COLO668 (cell line): Measurements from ENCODE around the gene ARSI.

Experiments used
- DNase-seq: peaks from one replicate; lab custom pipeline; 2025; ENCODE audit not compliant: unreplicated experiment; lab: John Stamatoyannopoulos, UW

Gene ARSI

DNA sequence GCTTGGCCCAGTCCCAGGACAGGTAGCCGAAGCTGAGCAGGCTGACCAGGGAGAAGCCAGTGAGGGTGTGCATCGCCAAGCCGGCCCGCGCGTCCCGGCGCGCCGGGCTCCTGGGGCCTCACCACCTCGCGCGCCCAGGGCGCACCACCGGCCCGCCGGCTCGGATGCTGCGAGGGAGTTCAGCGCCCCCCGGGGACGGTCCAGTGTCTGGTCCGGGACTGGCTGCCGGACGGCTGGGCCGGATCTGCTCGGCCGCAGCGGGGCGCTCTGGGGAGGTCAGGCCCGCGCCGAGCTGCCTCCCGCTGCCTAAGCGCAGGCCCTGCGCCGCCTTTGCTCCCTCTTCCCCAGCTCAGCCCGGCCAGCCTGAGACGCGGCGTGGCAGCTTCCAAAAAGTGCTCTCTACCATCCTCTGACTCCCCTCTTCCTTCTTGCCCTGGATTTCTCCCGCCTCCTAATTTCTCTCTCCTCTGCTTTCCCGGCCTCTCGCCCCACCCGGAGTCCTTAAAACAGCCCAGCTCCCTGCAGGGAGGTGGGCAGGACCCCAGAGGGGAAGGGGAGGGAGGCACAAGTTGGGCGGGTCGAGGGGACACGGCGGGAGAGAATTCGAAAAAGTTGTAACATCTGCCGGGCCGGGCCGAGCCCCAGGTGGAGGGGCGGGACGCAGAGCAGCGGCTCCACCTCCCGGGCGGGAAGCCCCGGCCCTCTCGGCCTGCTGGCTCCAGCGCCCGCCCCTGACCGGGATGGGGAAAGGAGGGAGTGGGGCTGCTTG, at the start of gene ARSI:
Gene ARSI (minus strand): TSS at position 605 of the 769 bp plus-strand sequence. CDS start 532 bp downstream, at position 73.
- no peak for DNase-seq

DNA sequence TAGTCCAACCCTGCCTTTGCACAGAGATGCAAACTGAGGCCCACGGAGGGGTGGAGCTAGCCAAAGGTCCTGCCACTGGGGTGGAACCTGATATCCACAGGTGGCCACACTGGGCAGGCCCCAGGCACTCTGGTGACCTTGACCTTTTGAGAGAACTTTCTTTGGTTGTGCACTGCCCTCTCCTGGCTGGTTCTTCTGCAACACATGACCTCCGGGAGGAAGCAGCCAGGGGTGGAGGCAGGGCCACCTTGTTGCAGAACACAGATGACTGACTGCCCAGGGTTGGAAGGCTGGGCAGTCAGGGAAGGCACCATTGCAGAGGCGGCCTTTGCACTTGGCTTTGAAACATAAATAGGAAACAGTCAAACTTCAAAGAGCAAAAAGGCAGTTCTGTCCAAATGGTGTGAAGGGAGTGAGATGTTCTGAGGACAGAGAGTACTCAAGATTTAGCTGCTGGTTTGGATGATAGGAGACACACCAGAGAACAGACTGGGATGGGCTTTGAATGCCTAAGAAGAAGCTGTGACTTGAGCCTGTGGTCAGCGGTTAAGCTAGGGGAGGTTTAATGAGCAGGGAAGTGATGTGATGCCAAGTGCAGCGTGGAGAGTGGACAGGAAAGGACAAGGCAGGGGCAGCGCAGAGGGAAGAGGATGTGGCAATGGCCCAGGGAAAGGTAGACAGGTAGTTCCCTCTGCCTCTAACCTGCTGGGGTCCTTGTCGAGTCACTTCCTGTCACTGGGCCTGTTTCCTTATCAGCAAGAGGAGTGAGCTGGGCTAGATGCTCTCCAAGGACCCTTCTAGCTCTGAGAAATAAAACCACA, 48.0 kb upstream of the ARSI start:
- DNase-seq = peak; percentile 9

DNA sequence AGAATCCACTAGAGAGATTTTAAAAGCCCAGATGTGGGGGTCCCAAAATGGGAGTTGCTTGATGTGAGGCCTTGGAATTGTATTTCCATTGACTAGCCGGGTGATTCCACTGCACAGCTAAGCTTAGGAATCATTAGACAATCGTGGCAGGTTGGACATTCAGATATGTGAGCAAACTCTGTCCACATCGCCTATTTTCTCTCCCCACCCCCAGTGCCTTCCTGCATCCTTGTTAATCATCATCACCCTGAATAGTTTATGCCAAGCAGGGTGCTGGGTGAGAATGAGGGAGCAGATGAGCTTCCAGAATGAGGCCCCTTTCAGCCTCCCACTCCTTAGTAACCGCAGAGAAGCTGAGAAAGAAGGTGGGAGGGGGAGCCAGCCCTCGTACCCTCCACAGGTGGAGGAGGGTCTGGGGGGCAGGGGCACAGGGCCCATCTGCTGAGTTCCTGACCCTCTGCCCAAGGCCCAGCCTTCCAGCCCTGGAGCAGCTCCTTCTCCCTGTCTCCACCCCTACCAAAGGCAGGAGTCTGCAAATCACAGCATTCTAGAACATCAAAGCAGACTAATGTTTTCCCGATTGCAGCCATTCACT, 47.1 kb upstream of the ARSI start:
- no peak for DNase-seq

DNA sequence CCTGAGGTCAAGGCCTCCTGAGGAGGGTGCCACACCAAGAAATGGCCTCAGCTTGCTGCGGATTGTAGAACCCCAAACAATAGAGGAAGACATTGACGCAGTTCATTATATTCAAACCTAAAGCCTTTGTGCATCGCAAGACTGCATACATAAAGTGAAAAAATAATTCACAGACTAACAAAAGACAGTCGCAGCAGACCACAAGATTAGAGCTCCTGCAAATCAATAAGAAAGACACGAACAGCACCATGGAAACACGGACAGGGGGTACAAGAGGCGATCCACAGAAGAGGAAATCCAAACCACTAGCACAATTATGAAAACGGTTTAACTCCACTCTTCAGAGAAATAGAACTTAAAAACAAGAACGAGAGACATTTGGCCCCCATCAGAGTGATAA, 44.7 kb upstream of the ARSI start:
- DNase-seq = no peak

DNA sequence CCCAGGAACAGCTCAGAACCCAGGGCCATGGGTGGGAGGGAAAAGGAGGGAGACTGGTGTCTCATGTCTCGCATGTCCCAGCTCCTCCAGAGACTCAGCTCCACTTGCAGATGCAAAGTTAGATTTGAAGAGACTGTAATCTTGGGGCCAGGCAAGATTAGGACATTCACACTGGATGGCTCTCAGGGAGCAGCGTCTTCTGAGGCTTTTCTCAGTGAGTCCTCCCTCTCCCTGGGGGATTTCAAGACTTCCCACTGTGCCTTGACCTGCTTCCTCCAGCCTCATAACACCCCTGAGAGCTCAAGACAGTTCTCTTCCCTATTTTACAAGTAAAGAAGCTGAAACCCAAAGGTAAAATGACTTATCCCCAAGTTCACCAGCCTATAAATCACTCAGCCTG, 44.3 kb upstream of the ARSI start:
- DNase-seq = no peak

DNA sequence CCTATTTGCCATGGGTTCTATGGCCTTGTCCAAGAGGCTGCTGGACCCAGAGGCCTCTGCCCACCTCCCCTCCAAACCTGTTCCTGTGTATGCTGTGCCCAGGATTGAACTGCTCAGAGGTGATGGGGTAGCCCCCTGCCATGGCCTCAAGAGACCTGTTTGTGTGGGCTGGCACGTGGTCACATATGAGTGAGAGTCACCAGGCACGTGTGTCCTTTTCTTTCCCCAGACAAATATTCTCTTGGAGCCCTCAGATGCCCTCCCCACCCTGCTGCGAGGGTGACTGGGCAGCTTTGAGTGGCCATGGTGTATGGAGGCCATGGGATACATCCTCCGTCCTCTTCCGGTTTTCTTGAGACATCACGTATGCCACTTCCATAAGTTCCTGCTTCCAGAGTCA, 43.9 kb upstream of the ARSI start:
- DNase-seq = no peak

DNA sequence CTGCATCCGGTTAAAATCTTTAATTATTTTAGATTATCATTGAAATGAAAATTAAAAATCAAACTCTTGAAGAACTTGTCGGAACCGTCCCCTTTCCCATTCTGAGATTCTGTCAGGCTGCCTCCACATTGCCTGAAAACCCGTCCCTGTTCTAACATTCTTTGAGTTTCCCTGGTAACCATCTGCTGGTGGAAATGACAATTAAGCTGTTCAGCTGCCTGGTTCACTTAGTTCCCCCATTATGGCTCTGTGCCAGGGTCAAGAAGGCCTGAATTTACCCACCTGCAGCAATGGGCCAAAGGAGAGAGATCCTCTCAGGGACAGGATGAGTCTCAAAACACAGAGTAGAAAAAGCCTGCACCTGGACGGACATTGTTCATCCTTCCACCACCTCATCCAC, 43.0 kb upstream of the ARSI start:
- DNase-seq = no peak

DNA sequence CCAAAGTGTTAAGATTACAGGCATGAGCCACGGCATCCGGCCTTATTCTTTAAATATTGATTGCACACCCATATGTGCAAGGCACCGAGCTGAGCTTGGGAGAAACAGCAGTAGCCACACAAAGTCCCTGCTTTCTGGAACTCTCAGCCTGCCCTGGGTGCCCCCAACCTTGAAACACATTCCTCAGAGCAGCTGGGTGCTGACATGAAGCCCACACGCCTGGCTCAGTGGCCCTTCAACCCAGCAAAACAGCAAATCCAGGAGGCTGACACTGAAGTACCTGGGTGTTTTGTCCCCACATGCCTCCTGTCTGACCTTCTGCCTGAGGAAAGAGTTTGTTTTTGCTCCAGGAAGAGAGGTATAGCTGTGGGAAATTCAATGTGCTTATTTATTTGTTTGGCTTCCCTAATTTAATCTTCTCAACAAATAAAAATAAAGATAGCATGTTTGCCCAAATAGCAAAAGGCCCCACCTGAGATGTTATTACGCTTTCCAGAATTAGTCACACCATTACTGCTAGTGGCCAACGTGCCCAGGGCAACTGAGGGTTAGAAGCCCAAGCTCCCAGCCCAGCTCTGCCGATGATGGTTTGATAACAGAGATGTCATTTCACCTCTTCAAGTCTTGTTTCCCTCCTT, 41.4 kb upstream of the ARSI start:
- DNase-seq = no peak

DNA sequence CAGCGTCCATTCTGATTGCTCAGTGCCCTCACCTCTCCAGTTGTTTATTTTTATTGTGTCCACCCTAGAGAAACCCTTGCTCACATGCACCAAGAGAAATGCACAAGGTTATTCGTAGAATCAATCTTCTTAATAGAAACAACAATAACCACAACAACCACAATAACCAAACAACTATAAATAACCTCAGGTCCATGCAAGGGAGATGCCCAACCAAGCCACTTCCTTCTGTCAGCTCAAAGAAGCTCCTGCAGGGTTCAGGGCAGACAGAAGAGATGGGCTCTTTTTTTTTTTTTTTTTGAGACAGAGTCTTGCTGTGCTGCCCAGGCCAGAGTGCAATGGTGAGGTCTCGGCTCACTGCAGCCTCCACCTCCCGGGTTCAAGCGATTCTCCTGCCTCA, 39.9 kb upstream of the ARSI start:
- DNase-seq = no peak

DNA sequence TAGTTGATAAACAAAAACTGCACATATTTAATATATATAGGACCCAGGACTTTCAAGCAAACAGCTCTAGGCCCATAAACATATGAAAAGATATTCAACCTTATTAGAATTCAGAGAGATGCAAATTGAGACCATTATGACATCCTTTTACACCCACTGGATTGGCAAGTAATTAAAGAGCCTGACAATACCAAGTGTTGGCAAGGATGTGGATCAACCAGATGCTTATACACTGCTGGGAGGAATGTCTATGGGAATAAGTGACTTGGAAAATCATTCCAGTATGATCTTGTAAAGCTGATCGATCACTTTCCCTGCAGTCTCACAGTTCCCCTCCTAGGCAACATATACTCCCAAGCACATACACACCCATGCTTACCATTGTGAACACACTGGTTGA, 39.3 kb upstream of the ARSI start:
- DNase-seq = no peak

DNA sequence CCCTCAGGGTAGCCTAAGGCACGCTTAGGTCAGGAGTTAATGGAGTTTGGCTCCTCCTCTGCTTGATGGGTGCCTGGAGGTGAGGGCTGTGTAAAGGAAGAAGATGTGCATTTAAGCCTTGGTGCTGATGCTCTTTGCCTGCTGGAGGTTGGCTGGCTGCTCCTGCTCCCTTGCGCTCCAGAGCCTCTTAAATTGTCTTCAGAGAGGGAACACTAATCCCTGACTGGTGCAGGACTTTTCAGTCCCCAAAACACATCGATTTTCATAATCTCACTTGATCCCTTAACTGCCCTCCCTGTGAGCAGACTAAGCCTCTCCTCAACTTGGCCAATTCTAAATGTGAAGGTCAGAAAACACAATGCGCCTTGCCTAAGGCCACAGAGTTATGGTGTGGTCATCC, 38.6 kb upstream of the ARSI start:
- no peak for DNase-seq

DNA sequence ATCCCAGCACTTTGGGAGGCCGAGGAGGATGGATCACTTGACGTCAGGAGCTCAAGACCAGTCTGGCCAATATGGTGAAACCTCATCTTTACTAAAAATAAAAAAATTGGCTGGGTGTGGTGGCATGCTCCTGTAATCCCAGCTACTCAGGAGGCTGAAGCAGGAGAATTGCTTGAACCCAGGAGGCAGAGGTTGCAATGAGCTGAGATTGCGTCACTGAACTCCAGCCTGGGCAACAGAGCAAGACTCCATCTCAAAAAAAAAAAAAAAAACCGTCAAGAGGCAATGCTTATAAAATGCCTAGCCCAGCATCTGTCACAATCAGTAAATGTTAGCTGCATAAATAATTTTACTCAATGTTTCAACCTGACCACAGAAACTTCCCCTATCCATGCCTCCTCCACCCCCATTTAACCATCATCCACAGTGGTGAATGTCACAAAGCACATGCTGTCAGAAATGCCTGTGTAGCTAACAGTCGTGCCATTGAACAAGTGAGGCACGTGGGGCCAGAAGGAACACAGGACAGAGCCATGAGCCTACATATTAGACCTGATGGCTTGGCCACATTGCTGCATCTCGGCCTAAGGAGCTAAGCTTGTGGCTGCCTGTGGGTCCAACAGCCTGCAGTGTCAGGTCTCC, 38.0 kb upstream of the ARSI start:
- no peak for DNase-seq

DNA sequence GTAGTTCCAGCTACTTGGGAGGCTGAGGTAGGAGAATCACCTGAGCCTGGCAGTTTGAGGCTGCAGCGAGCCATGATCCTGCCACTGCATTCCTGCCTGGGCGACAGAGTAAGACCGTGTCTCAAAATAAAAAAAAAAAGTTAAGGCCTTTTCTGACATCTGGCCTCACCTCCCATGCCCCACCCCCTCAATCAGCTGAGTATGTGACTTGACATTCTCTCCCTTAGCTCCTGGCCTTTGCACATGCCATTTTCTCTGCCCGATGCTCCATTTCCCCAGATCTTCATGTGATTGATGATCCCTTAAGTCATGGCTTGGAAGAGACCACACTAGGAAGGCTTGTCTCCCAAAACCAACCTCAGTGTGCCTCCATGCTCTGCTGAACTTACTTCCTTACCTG, 37.1 kb upstream of the ARSI start:
- no peak for DNase-seq

DNA sequence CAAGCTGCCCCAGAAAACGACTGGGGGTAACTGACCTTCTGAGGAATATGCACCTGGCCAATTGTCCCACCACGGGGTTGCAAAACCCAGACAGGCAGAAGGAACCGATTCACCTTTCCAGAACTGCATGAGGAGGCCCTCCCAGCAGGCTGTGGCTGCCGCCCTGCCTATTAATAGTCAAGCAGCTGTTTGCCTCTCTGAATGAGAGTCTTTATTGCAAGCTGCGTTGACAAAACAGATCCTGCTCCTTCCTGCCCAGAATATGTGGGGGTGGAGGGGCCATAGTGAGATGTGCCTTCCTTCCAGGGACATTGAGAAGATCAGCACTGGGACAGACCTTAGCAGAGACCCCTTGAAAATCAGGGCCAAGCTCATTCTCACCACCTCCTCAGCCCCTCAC, 36.5 kb upstream of the ARSI start:
- DNase-seq = no peak

DNA sequence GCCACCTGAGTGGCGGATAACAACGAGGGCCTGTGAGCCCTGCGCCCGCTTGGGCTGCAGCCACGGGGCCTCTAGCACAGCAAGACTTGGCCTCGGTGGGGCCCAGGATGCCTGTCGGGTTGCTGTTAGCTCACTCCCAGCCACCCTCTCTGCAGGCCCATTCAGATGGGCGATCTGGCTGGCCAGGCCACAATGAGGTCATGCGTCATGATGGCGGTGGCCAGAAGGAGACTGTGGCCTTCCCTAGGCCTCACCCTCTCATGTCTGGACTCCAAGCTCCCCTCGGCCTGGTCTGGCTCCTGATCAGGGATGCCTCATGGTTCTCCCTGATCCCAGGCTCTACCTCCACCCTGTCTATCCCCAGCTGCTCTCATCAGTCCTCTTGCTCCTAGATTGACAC, 35.8 kb upstream of the ARSI start:
- DNase-seq = no peak

DNA sequence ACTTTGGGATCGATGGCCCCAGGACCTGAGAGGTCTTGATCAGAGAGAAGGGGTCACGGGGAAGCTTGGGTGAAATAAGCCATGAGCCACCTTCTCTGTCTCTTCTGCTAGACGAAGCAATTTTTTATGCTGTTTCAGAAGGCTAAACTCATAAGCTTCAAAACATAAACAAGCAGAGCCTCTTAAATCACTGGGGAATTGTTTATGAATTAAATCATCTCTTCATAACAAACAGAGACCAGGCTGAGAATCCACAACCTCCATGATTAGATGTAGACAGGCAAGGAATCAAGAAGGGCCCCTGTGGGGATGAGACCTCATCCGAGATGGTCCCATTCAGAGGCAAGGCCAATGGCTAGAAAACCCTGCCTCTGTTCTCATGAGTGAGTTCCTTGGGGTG, 33.1 kb upstream of the ARSI start:
- no peak for DNase-seq

DNA sequence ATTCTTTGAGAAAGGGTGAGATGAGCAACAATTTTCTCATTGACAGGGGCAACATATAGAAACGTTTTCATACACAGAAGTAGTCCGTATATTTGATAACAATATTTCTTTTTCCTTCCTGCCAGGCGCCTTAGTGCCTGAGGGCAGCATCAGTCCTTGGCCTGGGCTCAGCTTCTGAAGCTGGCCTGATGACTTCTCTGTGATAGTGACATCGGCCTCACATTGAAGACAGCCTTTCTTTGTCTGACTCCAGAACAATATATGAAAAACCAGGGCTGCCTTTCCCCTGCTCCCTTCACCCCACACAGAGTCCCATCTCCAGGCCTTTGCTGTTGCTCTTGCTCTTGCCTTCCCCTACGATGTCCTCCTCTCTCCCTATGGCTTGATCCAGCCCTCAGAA, 30.7 kb upstream of the ARSI start:
- DNase-seq = no peak

DNA sequence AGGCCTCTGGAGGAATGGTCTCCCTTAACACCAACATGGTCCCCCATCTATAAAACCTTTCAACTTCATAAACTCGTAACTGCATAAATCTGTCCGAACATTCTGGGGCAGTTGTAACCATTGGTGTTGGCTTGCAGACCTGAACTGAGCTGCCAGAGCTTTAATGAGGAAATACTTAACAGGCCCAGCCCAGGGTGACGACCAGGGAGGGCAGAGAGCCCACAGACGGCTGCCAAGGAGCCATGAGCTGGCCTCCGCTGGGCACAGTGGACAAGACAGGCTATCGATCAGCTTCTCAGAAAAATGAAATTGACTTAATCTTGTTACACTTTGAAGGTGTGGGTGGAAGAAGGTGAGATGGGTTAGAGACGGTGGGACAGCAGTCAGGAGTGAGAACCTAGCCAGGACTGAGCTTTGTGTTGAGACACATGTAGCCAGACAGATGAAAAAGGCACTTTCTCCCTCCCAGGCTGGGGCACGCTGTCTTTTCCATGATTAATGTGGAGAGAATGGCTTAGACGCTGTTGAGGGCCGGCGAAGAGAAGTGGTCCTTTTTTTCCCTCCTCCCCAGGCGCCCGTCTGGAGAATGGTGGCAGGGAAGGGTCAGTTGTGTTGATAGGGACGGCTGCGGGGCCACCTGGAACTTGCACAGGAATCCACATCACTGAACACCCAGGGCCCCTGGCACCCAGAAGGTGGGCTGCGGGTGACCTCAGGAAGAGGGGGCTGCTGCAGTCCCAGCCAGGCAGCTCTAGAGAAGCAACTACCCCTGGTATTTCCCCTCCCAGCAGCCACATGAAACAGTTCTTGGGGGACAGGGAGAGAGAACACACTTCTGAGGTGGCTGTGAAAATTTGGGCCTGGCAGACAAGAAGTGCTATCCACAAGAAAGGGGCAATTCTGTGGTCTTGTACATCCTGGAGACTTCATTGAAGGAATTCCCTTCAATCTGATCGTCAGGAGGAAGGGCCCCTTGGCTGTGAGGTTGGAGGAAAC, 27.5 kb upstream of the ARSI start:
- no peak for DNase-seq

DNA sequence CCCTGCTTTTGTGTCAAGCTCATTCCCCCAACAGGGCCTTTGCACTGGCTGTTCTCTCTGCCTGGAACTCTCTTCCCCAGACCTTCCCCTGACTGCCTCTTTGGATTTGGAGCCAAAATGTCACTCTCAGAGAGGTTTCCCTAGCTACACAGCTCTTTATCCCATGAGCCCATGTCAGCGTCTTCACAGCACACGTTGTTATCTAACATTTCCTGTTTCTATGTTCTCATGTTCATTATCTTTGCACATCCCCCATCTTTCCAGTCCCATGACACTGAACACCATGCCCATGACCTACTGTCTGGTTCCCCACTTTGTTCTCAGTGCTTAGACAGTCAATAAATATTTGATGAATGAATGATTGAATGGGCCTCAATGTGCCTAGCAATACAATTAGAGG, 26.3 kb upstream of the ARSI start:
- no peak for DNase-seq

DNA sequence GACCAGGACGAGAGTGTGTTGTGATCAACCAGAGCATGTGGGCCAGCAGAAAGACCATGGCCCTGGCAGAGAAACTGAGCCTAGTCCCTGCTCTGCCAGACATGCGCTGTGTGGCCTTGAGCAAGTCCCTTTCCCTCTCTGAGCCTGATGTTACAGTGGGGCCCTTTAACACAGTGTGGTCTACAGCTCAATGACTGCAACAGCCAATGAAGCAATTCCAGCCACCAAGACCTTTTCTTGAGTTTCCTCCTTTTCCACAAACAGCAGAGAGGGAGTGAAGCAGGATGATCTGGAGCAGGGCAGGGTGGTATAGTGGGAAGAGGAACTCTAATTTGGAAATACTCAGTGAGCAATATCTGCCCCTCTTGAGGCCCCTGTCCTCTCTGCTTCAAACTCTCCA, 25.8 kb upstream of the ARSI start:
- no peak for DNase-seq
